Type B pancreatic cell (in vitro differentiated cells): Measurements from ENCODE around the gene SLC6A13. TPM values are rescaled to one million over a fixed set of nuclear protein-coding genes. Genes with fewer than 3 reads are reported as not detected.

Experiments used
- DNase-seq: peaks from one replicate; pipeline ENCODE4 v3.0.0; 2021; ENCODE audit warnings: mixed read lengths; ENCODE audit not compliant: unreplicated experiment; ENCODE audit errors: extremely low spot score
- H3K27ac Mint-ChIP-seq: 2 replicates; pipeline ENCODE4 v1.8.0; 2021; ENCODE audit warnings: mild to moderate bottlenecking, mixed read lengths
- H3K27me3 Mint-ChIP-seq: 2 replicates; pipeline ENCODE4 v1.8.0; 2021; ENCODE audit warnings: mixed read lengths
- H3K36me3 Mint-ChIP-seq: 2 replicates; pipeline ENCODE4 v1.8.0; 2021; ENCODE audit warnings: mixed read lengths
- H3K4me1 Mint-ChIP-seq: one replicate; pipeline ENCODE4 v1.8.0; 2021; ENCODE audit warnings: mixed read lengths; ENCODE audit not compliant: unreplicated experiment
- H3K4me3 Mint-ChIP-seq: 2 replicates; pipeline ENCODE4 v1.8.0; 2021; ENCODE audit warnings: mild to moderate bottlenecking, mixed read lengths
- H3K9me3 Mint-ChIP-seq: 2 replicates; pipeline ENCODE4 v1.8.0; 2021; ENCODE audit warnings: mixed read lengths
- CTCF ChIP-seq: fragments of 200-600 bp; sonication (generic); conservative IDR thresholded peaks from 2 replicates; pipeline ENCODE4 v1.5.0; 2021; ENCODE audit warnings: antibody characterized with exemption, mild to moderate bottlenecking
- total RNA-seq: library from RNA; stranded (reverse); gene quantifications from 2 replicates; pipeline ENCODE4 v1.2.1, GENCODE V29; 2021; ENCODE audit warnings: low replicate concordance

SLC6A13 gene
- total RNA-seq, 1 donor from 2014 or later = 7.0 TPM

- H3K27ac Mint-ChIP-seq = no peak overlapping the region
- H3K4me1 Mint-ChIP-seq = no peaks in the 10 kb centered on the region
- no peak for TF ChIP-seq CTCF
- H3K36me3 Mint-ChIP-seq = peaks cover 10% of the 10 kb centered on the region
- DNase-seq = no peak
- H3K27me3 Mint-ChIP-seq = peaks cover 76% of the 10 kb centered on the region
- no peak overlapping the region for H3K4me3 Mint-ChIP-seq
- no peaks in the 10 kb centered on the region for H3K9me3 Mint-ChIP-seq
These were observed 66.2 kb downstream of the SLC6A13 start for GRCh38 chr12:196436-196835.

GRCh38 chr12:195951-196350 lies 66.7 kb downstream of the SLC6A13 start:
- DNase-seq = no peak
- peaks cover 72% of the 10 kb centered on the region for H3K27me3 Mint-ChIP-seq
- no peak for TF ChIP-seq CTCF
- no peaks in the 10 kb centered on the region for H3K9me3 Mint-ChIP-seq
- no peak overlapping the region for H3K4me3 Mint-ChIP-seq
- H3K27ac Mint-ChIP-seq = no peak overlapping the region
- H3K36me3 Mint-ChIP-seq = peaks cover 8% of the 10 kb centered on the region
- no peaks in the 10 kb centered on the region for H3K4me1 Mint-ChIP-seq

- no peak overlapping the region for H3K27ac Mint-ChIP-seq
- peaks cover 6% of the 10 kb centered on the region for H3K36me3 Mint-ChIP-seq
- H3K27me3 Mint-ChIP-seq = peaks cover 70% of the 10 kb centered on the region
- H3K9me3 Mint-ChIP-seq = no peaks in the 10 kb centered on the region
- no peak overlapping the region for H3K4me3 Mint-ChIP-seq
- DNase-seq = no peak
- TF ChIP-seq CTCF = no peak
- H3K4me1 Mint-ChIP-seq = no peaks in the 10 kb centered on the region
These were observed 67.5 kb downstream of the SLC6A13 start for GRCh38 chr12:195156-195555.

GRCh38 chr12:194276-194675 lies 68.4 kb downstream of the SLC6A13 start:
- H3K9me3 Mint-ChIP-seq = no peaks in the 10 kb centered on the region
- no peak for TF ChIP-seq CTCF
- H3K4me3 Mint-ChIP-seq = no peak overlapping the region
- peaks cover 71% of the 10 kb centered on the region for H3K27me3 Mint-ChIP-seq
- DNase-seq = no peak
- H3K4me1 Mint-ChIP-seq = no peaks in the 10 kb centered on the region
- no peak overlapping the region for H3K27ac Mint-ChIP-seq
- peaks cover 6% of the 10 kb centered on the region for H3K36me3 Mint-ChIP-seq

GRCh38 chr12:193261-193660 lies 69.4 kb downstream of the SLC6A13 start:
- H3K36me3 Mint-ChIP-seq = peaks cover 6% of the 10 kb centered on the region
- no peak for TF ChIP-seq CTCF

GRCh38 chr12:191541-191940 lies 71.1 kb downstream of the SLC6A13 start:
- no peak for DNase-seq
- H3K27me3 Mint-ChIP-seq = peaks cover 68% of the 10 kb centered on the region

More at GRCh38 chr12:193261-193660, 69.4 kb downstream of the SLC6A13 start:
- Mint-ChIP-seq H3K4me3 (no peak overlapping the region), H3K4me1 (no peaks in the 10 kb centered on the region), H3K27ac (no peak overlapping the region), H3K9me3 (no peaks in the 10 kb centered on the region), H3K27me3 (peaks cover 70% of the 10 kb centered on the region)
- no peak for DNase-seq

More at GRCh38 chr12:191541-191940, 71.1 kb downstream of the SLC6A13 start:
- no peaks in the 10 kb centered on the region for H3K36me3 Mint-ChIP-seq
- H3K27ac Mint-ChIP-seq = no peak overlapping the region
- no peak for TF ChIP-seq CTCF
- H3K4me1 Mint-ChIP-seq = no peaks in the 10 kb centered on the region
- no peaks in the 10 kb centered on the region for H3K9me3 Mint-ChIP-seq
- no peak overlapping the region for H3K4me3 Mint-ChIP-seq
